DOHH2 (cell line): ENCODE results near the gene PRKCE.

Experiments used
- H3F3A ChIP-seq: fragments of 200-600 bp; sonication (generic), shearing (Covaris generic); 2 replicates; pipeline ENCODE4 v1.6.0; 2016; ENCODE audit warnings: antibody characterized with exemption, mild to moderate bottlenecking; ENCODE audit not compliant: control insufficient read depth, insufficient read depth
- H3K27ac ChIP-seq: fragments of 200-600 bp; sonication (generic); 2 replicates; pipeline ENCODE4 v1.5.1; 2014; ENCODE audit warnings: low read depth, mild to moderate bottlenecking, low read length, moderate library complexity
- H3K27me3 ChIP-seq: fragments of 200-600 bp; sonication (generic); 2 replicates; pipeline ENCODE4 v1.6.1; 2014; ENCODE audit warnings: mild to moderate bottlenecking, low read length, mixed read lengths; ENCODE audit not compliant: control insufficient read depth
- H3K36me3 ChIP-seq: fragments of 200-600 bp; sonication (generic); 2 replicates; pipeline ENCODE4 v1.6.1; 2014; ENCODE audit warnings: mild to moderate bottlenecking, low read length, moderate library complexity, mixed read lengths; ENCODE audit not compliant: control insufficient read depth
- H3K4me1 ChIP-seq: fragments of 200-600 bp; sonication (generic); 2 replicates; pipeline ENCODE4 v1.6.1; 2014; ENCODE audit warnings: mild to moderate bottlenecking, low read length, mixed read lengths; ENCODE audit not compliant: control insufficient read depth
- H3K4me2 ChIP-seq: fragments of 200-600 bp; sonication (generic); 2 replicates; pipeline ENCODE4 v1.6.0; 2014; ENCODE audit warnings: mild to moderate bottlenecking, low read length, moderate library complexity
- H3K4me3 ChIP-seq: fragments of 200-600 bp; sonication (generic); 2 replicates; pipeline ENCODE4 v1.5.1; 2014; ENCODE audit warnings: mild to moderate bottlenecking, low read length, mixed read lengths
- H3K79me2 ChIP-seq: fragments of 200-600 bp; sonication (generic); 2 replicates; pipeline ENCODE4 v1.6.1; 2014; ENCODE audit warnings: mild to moderate bottlenecking, low read length, mixed read lengths; ENCODE audit not compliant: control insufficient read depth
- H3K9me2 ChIP-seq: fragments of 200-600 bp; sonication (generic); replicated peaks from 2 replicates; pipeline ENCODE4 v1.6.1; 2014; ENCODE audit warnings: mild to moderate bottlenecking, low read length, mixed read lengths; ENCODE audit not compliant: control insufficient read depth
- H3K9me3 ChIP-seq: fragments of 200-600 bp; sonication (generic); 2 replicates; pipeline ENCODE4 v1.6.1; 2014; ENCODE audit warnings: antibody characterized with exemption, low read length, mixed read lengths; ENCODE audit not compliant: control insufficient read depth, insufficient read depth
- H4K20me1 ChIP-seq: fragments of 200-600 bp; sonication (generic); 2 replicates; pipeline ENCODE4 v1.6.0; 2014; ENCODE audit warnings: low read depth, mild to moderate bottlenecking, antibody characterized with exemption, low read length, moderate library complexity; ENCODE audit not compliant: control insufficient read depth, insufficient read depth
- EZH2phosphoT487 ChIP-seq: fragments of 200-600 bp; sonication (generic); IDR thresholded peaks from 2 replicates; pipeline ENCODE4 v1.6.1; 2017; ENCODE audit warnings: borderline replicate concordance, mild to moderate bottlenecking, antibody characterized with exemption, low read length, moderate library complexity, mixed read lengths
- TF ChIP-seq, protein P1 (sequence below): fragments of 200-600 bp; sonication (generic); IDR thresholded peaks from one replicate; pipeline ENCODE4 v1.5.1; 2014; ENCODE audit warnings: antibody characterized with exemption, mild to moderate bottlenecking, low read depth, low read length; ENCODE audit not compliant: poor library complexity, severe bottlenecking

The PRKCE gene

DNA sequence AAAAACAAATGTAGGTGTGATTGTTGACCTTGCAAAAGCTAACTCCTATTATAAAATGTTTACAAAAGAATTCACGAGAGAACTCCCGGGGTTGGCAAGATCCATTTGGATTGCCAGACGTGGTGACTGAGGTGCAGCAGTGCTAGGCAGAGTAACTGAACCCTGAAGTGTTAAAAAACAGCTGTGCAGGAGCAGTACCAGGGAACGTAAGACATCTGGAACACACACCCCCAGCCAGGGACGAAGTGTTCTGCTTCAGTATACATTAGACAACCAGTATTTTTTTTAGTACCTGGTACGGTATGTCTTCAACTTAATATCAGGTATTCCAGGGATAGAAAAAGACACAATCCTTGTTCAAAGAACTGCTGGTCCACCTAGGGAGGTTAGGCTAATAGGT, 373.6 kb downstream of the PRKCE start:
- Histone ChIP-seq H3K36me3 (no peaks in the 10 kb centered on the region), H3K9me3 (no peaks in the 10 kb centered on the region), H3K27me3 (no peaks in the 10 kb centered on the region), H3K27ac (no peak overlapping the region), H4K20me1 (no peaks in the 10 kb centered on the region), H3K4me1 (no peaks in the 10 kb centered on the region), H3F3A (no peaks in the 10 kb centered on the region), H3K4me2 (no peak overlapping the region), H3K79me2 (no peaks in the 10 kb centered on the region), H3K4me3 (no peak overlapping the region), H3K9me2 (no peaks in the 10 kb centered on the region)
- TF ChIP-seq EZH2phosphoT487: no peak
- TF ChIP-seq, protein P1, sequence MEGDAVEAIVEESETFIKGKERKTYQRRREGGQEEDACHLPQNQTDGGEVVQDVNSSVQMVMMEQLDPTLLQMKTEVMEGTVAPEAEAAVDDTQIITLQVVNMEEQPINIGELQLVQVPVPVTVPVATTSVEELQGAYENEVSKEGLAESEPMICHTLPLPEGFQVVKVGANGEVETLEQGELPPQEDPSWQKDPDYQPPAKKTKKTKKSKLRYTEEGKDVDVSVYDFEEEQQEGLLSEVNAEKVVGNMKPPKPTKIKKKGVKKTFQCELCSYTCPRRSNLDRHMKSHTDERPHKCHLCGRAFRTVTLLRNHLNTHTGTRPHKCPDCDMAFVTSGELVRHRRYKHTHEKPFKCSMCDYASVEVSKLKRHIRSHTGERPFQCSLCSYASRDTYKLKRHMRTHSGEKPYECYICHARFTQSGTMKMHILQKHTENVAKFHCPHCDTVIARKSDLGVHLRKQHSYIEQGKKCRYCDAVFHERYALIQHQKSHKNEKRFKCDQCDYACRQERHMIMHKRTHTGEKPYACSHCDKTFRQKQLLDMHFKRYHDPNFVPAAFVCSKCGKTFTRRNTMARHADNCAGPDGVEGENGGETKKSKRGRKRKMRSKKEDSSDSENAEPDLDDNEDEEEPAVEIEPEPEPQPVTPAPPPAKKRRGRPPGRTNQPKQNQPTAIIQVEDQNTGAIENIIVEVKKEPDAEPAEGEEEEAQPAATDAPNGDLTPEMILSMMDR: no peak

DNA sequence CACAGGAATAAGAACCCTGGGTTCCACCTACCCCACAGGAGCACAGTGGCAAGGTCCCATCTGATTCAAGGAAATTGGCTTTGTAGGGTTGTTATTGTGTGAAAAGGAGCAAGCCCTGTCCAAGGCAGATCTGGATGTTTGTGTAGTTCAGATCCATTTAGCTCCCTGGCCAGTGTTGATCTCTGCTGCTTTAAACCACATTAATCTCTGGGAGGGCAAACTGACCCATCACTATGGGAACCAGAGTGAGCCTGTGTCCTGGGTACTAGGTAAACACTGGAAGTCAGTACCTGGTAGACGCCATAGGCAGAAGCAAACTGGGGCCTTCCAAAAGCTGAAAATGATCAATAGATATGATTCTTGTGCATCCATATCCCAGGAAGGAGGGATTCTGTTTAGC, 374.2 kb downstream of the PRKCE start:
- TF ChIP-seq EZH2phosphoT487: no peak

DNA sequence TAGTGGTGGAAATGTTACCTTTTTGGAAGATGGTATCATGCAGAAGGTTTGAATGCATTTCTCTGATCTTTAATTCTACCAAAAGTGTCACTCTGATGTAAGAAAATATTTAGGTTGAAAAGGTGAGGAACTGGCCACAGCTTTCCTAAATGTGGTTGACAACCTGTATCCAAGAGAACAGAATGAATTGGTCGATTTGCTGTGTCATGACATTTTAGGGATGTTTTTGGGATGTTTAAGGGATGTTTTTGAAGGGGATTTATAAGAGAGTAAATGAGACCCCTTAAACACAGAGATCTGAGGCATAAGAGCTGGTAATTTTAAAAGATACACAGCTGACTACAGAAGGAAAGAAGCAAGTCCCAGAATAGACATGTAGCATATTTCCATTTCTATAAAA, 375.0 kb downstream of the PRKCE start:
- Histone ChIP-seq H3K9me2 (no peaks in the 10 kb centered on the region), H3F3A (no peaks in the 10 kb centered on the region), H3K36me3 (no peaks in the 10 kb centered on the region), H3K27me3 (no peaks in the 10 kb centered on the region), H3K9me3 (no peaks in the 10 kb centered on the region), H3K4me3 (no peak overlapping the region), H3K4me1 (no peaks in the 10 kb centered on the region), H3K79me2 (no peaks in the 10 kb centered on the region), H3K27ac (no peak overlapping the region), H4K20me1 (no peaks in the 10 kb centered on the region), H3K4me2 (no peak overlapping the region)
- TF ChIP-seq EZH2phosphoT487: no peak
- TF ChIP-seq, protein P1: no peak

More for the DNA sequence above, 374.2 kb downstream of the PRKCE start:
- Histone ChIP-seq H3F3A (no peaks in the 10 kb centered on the region), H3K27ac (no peak overlapping the region), H4K20me1 (no peaks in the 10 kb centered on the region), H3K4me2 (no peak overlapping the region), H3K4me1 (no peaks in the 10 kb centered on the region), H3K36me3 (no peaks in the 10 kb centered on the region), H3K9me2 (no peaks in the 10 kb centered on the region), H3K27me3 (no peaks in the 10 kb centered on the region), H3K9me3 (no peaks in the 10 kb centered on the region), H3K79me2 (no peaks in the 10 kb centered on the region), H3K4me3 (no peak overlapping the region)

DNA sequence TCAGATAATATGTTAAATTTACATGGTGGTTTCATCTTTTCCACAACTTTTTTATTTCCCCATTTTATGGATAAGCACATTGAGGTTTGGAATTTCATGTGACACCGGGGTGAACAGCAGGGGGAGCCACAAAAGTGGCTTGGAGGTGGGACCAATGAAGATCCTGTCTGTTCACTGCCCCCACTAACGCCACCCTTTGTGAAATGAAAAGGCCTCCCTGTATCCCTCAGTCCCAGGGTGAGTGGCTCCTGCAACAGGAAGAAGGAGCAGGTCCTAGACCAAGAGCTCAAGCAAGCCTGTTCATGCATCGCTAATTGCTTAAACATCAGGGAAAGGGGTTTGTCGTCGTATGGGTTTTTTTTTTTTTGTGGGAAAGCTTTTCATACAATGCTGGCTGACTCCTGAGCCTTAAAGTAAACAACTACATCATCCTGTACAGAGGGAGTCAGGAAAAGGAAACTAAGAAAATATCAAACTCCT, 377.9 kb downstream of the PRKCE start:
- Histone ChIP-seq H3K4me2 (no peak overlapping the region), H3K27ac (no peak overlapping the region), H3K9me3 (no peaks in the 10 kb centered on the region), H3K9me2 (no peaks in the 10 kb centered on the region), H3K4me3 (no peak overlapping the region), H3F3A (no peaks in the 10 kb centered on the region), H3K79me2 (no peaks in the 10 kb centered on the region), H3K27me3 (no peaks in the 10 kb centered on the region), H3K4me1 (no peaks in the 10 kb centered on the region), H4K20me1 (no peaks in the 10 kb centered on the region), H3K36me3 (no peaks in the 10 kb centered on the region)
- TF ChIP-seq, protein P1: peak; percentile 32
- TF ChIP-seq EZH2phosphoT487: no peak
